HG02852 (cell line): ENCODE data around the gene CCDC180.
"Not testable (repeated sequence)": the region's sequence is repeated elsewhere in the genome, so short reads cannot be mapped to it uniquely, and the experiment has no call there.

Experiments used
- ATAC-seq: cut with Tn5 transposase; IDR thresholded peaks from one replicate; pipeline ENCODE4 v1.9.1; 2021; ENCODE audit warnings: mild to moderate bottlenecking, moderate library complexity; ENCODE audit not compliant: unreplicated experiment

The CCDC180 gene

DNA sequence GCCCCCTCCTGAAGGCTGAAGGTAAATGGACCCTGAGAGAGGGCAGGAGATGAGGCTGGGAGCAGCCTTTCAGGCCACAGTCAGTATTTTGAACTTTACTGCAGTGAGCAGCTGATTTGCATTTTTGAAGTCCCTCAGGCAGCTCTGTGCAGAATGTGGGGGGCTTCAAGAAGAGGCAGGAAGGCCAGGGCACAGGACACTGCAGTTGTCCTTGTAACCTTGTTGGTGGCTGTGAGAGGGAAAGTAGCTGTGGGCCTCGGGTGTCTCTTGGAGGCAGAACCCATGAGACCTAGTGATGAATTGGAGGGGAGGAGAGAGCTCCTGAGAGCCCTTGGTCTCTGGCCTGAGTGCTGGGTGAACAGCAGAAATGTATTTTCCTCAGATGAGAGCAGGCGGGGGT lies 2.6 kb downstream of the CCDC180 start:
- ATAC-seq: no peak

DNA sequence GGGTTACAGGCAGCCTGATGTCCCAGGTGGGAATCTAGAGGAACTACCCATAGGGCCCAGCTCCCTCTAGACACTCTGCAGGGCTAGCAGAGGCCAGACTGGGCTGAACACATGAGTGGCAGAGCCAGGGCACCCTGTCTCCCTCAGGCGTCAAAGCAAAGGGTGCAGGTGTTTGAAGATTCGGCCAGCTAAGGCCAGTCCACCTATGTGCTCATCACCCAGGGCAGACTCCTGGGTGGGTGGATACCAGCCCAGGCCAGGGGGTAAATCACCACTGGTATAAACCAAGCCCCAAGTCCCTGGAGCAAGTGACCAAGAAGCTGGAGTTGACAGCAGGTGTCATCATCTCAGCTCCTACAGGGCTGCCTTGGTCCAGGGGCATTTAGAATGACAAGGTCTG lies 3.4 kb downstream of the CCDC180 start:
- no peak for ATAC-seq

DNA sequence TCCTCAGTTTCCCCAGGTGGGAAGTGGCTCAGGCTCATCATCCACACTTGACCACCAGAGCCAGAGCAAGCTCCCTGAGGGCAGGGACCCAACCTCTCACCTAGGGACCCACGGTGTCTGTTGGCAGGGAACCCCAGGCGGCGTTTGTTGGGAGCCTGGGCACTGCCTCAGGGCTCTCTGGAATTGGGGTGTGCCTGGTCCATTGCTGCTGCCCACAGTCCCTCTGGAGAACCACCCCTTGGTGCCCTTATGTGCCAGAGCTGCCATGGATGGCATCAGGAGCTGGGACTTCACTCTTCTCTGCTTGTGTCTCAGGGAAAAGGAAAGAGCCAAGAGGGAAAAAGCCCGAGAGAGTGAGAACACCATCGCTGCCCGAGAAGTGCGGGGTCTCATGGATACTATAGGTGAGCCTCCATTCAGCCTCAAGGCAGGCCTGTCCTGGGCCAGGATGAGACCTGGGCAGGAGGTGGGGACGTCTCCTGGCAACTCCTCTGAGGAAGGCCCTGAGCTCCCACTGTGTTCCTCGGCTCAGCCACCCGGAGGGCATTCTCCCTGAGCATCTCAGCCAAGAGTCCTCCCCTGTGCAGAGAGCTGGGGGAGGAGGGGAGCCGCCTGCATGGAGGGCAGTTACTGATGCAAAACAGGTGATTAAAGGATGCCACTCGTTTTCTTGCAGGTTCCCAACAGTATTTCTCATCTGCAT lies 4.5 kb downstream of the CCDC180 start:
- no peak for ATAC-seq

DNA sequence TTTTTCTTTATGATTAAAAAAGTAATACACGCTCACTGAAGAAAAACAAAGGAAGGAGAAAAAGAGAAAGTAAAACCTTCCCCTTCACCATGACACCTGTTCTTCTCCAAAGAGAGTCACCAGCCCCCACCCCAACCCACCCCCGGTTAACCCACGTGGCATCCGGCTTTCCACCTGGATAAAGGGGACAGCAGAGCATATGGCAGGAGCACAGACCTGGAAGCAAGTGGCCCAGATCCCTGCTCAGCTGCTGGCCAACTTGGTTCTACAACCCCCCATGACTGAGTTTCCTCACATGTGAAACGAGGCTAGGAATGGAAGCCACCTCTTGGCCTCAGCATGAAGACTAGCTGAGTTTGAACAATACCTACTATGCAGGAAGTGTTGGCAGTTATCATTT lies 5.1 kb downstream of the CCDC180 start:
- no peak for ATAC-seq

DNA sequence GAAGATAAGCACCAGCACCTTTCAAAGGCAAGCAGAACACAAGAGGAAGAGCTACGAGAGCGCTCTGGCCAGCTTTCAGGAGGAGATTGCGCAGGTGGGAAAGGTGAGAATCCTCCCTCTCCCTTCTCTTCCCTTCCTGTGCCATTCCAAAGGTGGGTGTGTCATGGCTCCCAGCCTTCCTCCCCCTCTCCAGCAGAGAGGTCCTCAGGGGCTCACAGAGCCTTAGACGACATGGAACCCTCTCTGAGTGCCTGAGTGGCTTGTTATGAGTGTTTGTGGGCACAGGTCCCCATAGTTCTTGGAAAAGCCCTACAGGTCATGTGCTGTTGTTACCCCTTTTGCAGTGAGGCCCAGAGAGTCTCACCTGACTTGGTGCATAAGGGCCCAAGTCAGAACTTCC lies 5.8 kb downstream of the CCDC180 start:
- ATAC-seq: no peak

DNA sequence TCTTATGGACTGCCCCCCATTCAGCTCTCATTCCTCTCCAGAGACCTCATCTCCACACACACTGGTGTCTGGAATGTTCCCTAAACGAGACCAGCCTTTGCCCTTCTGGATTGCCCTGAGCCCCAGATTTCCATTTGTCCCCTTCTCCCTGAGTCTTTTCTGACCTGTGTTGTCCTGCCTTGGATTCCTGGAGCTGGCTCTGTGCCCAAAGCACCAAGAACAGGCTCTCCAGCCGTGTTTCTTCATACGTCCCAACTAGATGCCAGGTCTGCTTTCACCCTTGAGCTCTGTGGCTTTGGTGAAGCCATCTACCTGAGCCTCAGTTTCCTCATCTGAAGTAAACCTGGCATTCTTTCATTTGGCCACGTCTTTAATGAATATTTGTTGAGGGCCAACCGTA lies 6.3 kb downstream of the CCDC180 start:
- no peak for ATAC-seq

DNA sequence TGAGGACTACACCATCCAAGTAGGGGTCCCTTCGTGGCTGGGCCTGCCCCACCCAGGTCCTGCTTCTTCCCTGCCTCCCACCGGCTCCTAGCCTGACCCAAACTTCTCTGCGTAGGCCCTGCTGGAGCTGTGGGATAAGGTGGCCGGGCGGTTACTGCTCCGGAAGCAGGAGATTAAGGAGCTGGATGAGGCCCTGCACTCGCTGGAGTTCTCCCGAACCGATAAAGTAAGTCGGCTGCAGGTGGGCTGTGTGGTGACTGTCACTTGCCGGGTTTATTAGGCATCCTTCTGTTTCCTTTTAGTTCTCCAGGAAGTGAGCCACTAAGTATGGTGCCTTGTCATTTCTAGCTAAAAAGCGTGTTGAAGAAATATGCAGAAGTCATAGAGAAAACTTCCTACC lies 7.0 kb downstream of the CCDC180 start:
- no peak for ATAC-seq

DNA sequence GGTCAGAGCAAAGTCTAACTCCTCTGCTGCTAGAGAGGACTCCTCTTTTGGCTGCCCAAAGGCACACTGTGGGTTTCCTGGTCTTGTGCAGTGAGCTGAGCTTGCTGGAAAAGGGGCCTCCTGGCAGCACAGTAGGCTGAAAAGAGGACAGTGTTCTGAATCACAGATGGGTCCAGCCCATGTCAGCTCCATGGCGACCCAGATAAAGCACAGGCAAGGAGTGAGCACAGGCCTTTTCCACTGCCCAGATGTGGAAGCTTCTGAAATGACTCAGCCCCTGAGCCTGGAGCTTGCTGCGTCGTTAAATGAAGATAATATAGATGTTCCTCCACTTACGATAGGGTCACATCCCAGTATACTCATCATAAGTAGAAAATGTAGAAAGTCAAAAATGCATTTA lies 8.1 kb downstream of the CCDC180 start:
- no peak for ATAC-seq

DNA sequence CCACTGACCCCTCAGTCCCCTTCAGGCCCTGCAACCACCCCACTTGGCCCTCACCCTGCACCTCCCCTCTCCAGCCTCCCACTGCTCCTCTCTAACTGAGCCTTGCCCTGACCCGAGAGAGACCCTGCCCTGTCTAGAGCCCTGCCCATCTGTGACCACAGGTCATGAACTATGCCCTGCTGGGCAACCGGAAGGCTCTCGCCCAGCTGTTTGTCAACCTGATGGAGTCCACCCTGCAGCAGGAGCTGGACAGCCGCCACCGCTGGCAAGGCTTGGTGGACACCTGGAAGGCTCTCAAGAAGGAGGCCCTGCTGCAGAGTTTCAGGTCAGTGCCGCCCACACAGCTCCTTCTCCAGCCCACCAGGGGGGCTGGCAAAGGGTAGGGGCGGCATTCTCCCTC lies 9.4 kb downstream of the CCDC180 start:
- no peak for ATAC-seq

DNA sequence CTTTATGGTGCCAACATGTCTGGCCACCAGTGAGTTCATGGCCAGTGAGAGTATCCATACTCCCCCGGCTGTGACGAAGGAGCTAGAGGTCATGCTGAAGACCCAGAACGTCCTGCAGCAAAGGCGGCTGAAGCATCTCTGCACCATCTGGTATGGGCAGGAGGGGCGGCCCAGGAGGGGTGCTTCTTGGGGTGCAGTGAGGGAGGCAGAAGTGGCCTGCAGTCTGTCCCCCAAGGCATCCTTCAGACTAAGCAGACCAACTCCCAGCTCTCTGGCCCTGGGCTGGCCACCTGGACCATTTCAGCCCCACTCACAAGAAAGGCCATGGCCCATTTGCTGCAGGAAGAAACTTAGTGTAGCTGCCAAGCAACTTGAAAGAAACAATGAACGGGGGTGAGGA lies 11.0 kb downstream of the CCDC180 start:
- ATAC-seq: no peak

DNA sequence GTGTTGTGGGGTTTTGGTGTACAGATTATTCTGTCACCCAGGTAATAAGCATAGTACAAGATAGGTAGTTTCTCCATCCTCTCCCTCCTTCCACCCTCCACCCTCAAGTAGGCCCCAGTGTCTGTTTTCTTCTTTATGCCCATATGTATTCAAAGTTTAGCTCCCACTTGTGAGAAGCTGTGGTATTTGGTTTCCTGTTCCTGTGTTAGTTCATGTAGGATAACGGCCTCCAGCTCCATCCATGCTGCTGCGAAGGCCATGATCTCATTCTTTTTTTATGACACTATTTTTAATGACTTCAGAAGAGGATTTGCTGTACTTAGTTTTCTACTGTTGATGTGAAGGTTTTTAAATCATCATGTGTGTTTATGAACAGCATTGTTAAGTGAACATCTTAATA lies 11.9 kb downstream of the CCDC180 start:
- ATAC-seq: no peak

DNA sequence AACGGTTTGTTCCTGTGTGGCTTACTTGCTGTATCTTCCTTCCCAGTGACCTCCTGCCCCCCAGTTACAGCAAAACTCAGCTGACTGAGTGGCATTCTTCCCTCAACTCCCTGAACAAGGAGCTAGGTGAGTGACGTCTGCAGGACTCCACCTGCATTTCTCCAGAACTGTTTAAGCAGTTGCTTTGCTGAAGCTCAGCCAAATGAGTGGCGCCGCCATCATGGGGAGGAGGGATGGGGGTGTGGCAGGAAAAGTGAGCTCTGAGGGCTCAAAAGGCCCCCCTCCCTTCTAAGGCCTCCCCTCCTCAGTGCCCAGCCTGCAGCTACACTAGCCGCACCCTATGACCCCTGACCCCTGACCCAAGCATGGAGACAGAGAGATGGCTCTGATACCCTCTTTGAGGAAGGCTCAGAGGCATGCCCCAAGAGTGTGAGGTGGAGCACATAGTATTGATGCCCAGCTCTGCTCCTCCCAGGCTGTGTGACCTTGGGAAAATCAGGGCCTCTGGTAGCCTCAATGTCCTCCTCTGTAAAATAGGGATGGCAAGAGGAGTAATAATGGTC lies 12.7 kb downstream of the CCDC180 start:
- ATAC-seq: no peak

DNA sequence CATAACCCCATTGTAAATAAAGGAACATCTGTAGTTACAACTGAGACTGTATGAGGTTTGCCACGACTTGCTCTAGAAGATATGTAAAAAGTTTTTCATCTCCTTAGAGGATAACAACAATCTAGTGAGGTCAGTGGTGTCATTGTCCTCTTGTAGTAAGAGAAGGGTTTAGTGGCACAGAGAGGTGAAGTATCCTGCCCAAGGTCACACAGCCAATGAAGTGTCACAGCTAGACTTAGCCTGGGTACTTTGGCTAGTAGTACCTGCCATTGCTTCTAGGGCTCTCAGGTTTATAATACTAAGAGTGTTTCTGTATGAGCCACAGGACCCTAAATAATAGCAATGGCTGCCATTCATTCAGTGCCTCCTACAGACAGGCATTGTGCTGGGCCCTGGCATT lies 13.8 kb downstream of the CCDC180 start:
- ATAC-seq: no peak

DNA sequence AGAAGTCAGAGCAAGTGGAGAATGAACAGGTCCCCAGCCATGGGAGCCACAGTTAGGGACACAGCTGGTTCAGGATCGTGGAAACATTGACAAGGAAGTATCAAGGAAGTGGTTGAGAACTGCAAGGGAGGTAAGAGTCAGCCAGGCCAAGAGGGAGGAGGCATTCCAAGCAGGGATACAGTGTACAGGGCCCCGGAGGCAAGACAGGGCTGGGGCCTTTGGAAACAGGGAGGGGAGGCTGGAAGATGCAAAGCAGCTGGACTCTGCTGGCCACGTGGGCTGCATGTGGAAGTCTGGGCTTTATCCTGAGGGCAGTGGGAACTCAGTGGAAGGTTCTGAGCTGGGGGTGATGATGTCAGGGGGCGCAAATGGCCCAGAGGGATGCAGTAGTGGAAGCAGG lies 14.2 kb downstream of the CCDC180 start:
- no peak for ATAC-seq

DNA sequence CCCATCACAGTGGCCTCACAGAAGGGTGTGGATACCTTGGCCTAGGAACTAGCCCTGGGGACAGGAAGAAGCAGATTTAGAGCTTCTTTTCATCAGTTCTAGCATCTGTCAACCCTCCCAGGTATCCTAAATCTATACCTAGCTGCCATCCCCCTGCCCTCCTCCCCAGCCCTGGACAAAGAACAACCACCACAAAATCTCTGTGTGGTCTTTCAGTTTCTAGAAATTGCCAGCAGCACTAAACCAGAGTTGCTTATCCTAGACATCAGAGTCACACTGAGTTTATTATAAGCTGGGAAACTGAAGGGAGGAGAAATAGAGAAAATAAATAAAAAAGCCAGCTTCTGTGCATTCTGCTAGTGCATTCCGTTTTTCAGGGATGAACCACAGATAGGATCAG lies 14.6 kb downstream of the CCDC180 start:
- no peak for ATAC-seq

DNA sequence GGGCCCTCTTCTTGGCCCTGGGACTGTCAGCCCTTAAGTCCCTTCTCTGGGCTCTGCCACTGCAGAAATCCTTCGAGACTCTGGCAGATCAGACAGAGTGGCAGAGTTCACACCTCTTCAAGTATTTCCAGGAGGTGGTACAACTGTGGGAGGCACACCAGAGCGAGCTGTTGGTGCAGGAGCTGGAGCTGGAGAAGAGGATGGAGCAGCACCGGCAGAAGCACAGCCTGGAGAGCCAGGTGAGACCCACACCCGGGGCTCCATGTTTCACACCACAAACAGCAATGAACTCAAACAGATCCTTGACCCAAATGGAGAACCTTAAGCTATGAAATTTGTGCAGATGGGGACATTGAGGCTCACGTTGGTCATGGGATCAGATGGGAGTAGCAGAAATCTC lies 17.5 kb downstream of the CCDC180 start:
- no peak for ATAC-seq

DNA sequence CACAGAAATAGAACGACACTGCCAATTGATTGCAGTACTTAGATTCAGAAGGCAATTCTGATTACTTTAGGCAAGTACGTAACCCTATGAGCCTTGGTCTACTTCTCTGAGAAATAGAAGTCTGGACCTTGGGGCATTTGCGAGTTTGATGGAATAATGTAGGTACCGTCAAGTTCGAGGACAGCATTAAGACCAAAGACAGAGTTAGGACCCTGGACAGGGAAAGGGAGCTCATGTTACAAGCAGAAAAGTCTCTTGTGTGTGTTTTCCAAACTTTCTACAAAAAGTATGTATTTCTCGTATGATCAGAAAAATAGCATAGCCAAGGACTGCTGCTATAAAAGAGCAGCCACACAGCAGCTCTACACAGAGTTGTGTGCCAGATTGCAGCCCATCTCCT lies 20.1 kb downstream of the CCDC180 start:
- no peak for ATAC-seq

DNA sequence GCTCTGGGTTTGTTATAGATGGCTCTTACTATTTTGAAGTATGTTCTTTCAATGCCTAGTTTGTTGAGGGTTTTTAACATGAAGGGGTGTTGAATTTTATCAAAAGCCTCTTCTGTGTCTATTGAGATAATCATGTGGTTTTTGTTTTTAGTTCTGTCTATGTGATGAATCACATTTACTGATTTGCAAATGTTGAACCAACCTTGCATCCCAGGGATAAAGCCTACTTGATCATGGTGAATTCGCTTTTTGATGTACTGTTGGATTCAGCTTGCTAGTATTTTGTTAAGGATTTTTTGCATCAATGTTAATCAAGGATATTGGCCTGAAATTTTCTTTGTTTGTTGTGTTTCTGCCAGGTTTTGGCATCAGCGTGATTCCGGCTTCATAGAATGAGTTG lies 25.5 kb downstream of the CCDC180 start:
- ATAC-seq: no peak

DNA sequence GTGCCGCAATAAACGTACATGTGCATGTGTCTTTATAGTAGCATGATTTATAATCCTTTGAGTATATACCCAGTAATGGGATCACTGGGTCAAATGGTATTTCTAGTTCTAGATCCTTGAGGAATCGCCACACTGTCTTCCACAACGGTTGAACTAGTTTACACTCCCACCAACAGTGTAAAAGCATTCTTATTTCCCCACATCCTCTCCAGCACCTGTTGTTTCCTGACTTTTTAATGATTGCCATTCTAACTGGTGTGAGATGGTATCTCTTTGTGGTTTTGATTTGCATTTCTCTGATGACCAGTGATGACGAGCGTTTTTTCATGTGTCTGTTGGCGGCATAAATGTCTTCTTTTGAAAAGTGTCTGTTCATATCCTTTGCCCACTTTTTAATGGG lies 28.2 kb downstream of the CCDC180 start:
- ATAC-seq: not testable (repeated sequence)

DNA sequence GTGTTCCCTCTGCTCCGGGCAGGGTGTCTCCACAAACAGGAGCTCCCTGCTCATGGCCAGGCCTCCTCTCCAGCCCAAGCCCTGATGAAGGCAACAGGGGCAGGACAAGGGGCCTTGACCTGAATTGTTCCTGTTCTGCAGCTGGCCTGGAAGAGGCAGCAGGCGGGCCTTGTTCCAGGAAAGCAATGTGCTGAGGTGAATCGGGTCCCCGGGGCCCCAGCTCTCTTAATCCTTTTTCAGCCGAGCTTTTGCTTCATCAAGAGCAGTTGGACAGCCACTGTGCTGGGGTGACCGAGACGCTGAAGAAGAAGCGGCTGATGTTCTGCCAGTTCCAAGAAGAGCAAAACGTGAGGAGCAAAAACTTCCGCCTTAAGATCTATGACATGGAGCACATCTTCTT lies 41.4 kb downstream of the CCDC180 start:
- no peak for ATAC-seq

DNA sequence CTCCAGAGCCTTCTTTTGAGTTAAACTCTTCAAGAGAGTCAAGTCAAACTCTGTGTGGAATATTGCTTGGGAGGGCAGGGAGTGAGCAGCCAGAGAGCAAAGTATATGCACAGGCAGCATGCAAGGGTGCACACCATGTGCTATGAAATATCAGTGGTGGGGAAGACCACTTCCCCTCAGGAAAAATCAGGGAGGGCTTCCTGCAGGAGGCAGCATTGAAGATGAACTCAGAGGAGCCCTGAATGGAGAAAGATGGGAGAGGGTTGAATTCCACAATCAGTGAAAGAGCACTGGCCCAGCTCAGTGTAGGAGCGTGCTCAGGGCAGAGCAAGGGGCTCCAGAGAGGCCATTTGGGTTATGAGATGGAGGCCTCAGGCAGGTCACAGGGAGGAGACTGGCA lies 41.9 kb downstream of the CCDC180 start:
- no peak for ATAC-seq

DNA sequence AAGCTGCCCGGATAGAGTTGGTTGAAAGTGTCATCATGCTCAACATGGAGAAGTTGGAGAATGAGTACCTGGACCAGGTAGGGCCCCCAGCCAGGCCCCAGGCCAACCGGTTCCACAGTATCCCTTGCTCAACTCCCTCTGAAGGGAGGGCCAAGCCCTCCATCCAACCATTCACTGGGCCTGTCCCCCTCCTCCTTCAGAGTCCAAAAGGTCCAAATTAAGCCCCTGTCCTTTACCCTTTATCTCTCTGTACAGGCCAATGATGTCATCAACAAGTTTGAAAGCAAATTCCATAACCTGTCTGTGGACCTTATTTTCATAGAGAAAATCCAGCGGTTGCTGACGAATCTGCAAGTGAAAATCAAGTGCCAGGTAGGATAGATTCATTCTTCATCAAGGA lies 47.2 kb downstream of the CCDC180 start:
- ATAC-seq: no peak

DNA sequence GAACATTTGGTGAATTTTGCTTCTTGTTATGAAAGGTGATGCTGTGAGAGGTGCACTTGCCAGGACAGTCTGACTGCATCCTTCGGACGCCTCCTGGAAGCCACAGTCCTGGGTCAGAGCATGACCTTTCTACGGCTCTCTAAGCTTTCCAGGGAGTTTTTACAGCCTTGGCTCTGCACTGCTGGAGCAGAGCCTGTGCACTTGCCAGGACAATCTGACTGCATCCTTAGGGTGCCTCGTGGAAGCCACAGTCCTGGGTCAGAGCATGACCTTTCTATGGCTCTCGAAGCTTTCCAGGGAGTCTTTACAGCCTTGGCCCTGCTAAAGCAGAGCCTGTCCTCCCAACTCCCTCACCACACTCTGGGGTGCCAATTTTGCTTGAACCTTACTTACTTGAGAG lies 49.6 kb downstream of the CCDC180 start:
- no peak for ATAC-seq
